LNCaP clone FGC (cell line): ENCODE results near the gene TCAIM.

Source experiments
- DNase-seq: peaks from one replicate; pipeline ENCODE4 v3.0.0-alpha.2; 2011; ENCODE audit warnings: low read depth
- H3K4me3 ChIP-seq: 2 replicates; pipeline ENCODE4 v1.5.1; 2011; ENCODE audit warnings: mild to moderate bottlenecking, low read depth, low read length, control low read depth
- CTCF ChIP-seq: IDR thresholded peaks from 2 replicates; pipeline ENCODE4 v1.5.1; 2012; ENCODE audit warnings: mild to moderate bottlenecking; ENCODE audit not compliant: control insufficient read depth, insufficient read depth; ENCODE audit errors: extremely low read depth

The TCAIM gene

GRCh38 chr3:44398853-44399252, 60.3 kb downstream of the TCAIM start:
- no peak for DNase-seq
- no peak for TF ChIP-seq CTCF
- H3K4me3 ChIP-seq, result no peak overlapping the region

- no peak for DNase-seq
- TF ChIP-seq CTCF, result no peak
- H3K4me3 ChIP-seq, result no peak overlapping the region
Observed at GRCh38 chr3:44400771-44401170, 62.2 kb downstream of the TCAIM start.

GRCh38 chr3:44402548-44402947, 64.0 kb downstream of the TCAIM start:
- no peak for DNase-seq
- no peak for TF ChIP-seq CTCF
- H3K4me3 ChIP-seq, result no peak overlapping the region

- TF ChIP-seq CTCF, result no peak
- no peak for DNase-seq
- no peak overlapping the region for H3K4me3 ChIP-seq
Observed at GRCh38 chr3:44409640-44410410, 71.3 kb downstream of the TCAIM start.

GRCh38 chr3:44411031-44411645, 72.6 kb downstream of the TCAIM start:
- no peak for TF ChIP-seq CTCF
- no peak overlapping the region for H3K4me3 ChIP-seq

GRCh38 chr3:44412365-44412764, 73.8 kb downstream of the TCAIM start:
- no peak for DNase-seq
- TF ChIP-seq CTCF, result no peak
- no peak overlapping the region for H3K4me3 ChIP-seq

More at GRCh38 chr3:44411031-44411645, 72.6 kb downstream of the TCAIM start:
- DNase-seq, result no peak
